Activated CD8-positive, alpha-beta memory T cell treated with anti-CD3 and anti-CD28 coated beads, Interleukin-2, amount 10 ng/mL, durations not matched to agents 7 days and 5 days (primary cell): ENCODE measurements around the gene RHOT1. TPM values are rescaled to one million over a fixed set of nuclear protein-coding genes. Genes with fewer than 3 reads are reported as not detected.
"Not testable (repeated sequence)": the region's sequence is repeated elsewhere in the genome, so short reads cannot be mapped to it uniquely, and the experiment has no call there.

Experiments
- ATAC-seq: fragments of 150-1000 bp; cut with Tn5 transposase; one replicate; pipeline ENCODE4 v1.10.0; 2021; ENCODE audit warnings: moderate library complexity
- CTCF ChIA-PET: fragments of 350-600 bp; sonication (Branson Sonifier 250); formaldehyde crosslinking; loops from one replicate; lab custom pipeline; 2021; ENCODE audit warnings: antibody characterized with exemption; lab: Charles Lee
- DNase-seq: peaks from one replicate; pipeline ENCODE4 v3.0.0-alpha.2; 2020
- H3K27ac Mint-ChIP-seq: one replicate; pipeline ENCODE4 v1.8.0; 2021; ENCODE audit warnings: mild to moderate bottlenecking, mixed read lengths
- H3K27me3 Mint-ChIP-seq: one replicate; pipeline ENCODE4 v1.8.0; 2021; ENCODE audit warnings: mixed read lengths
- H3K36me3 Mint-ChIP-seq: one replicate; pipeline ENCODE4 v1.8.0; 2021; ENCODE audit warnings: mild to moderate bottlenecking, mixed read lengths
- H3K4me1 Mint-ChIP-seq: one replicate; pipeline ENCODE4 v1.8.0; 2021; ENCODE audit warnings: mixed read lengths
- H3K4me3 Mint-ChIP-seq: one replicate; pipeline ENCODE4 v1.8.0; 2021; ENCODE audit warnings: mild to moderate bottlenecking, moderate library complexity, mixed read lengths
- H3K9me3 Mint-ChIP-seq: one replicate; pipeline ENCODE4 v1.8.0; 2022; ENCODE audit warnings: low read depth, mixed read lengths
- total RNA-seq, 2 experiments: library from RNA; stranded (reverse); gene quantifications; one replicate each; pipeline ENCODE4 v1.2.3, GENCODE V29; 2021

RHOT1 gene
- total RNA-seq, result 10 to 100 TPM; 25.7 to 28.2 TPM

- peaks cover 27% of the 10 kb centered on the region for H3K4me1 Mint-ChIP-seq
- DNase-seq (peak; percentile 75), ATAC-seq (peak; percentile 81)
- no peaks in the 10 kb centered on the region for H3K27me3 Mint-ChIP-seq
- peaks cover 2% of the 10 kb centered on the region for H3K36me3 Mint-ChIP-seq
- H3K27ac Mint-ChIP-seq, result peak within 1 kb of the TSS; percentile 86
- peak within 1 kb of the TSS; percentile 99 for H3K4me3 Mint-ChIP-seq
- CTCF ChIA-PET, result interaction anchor here (0.6 to 8.7 kb wide), 14 partner anchors 12 to 207 kb away, joined by 3 to 106 read pairs (median 4); partner anchors contain the start of gene LRRC37B
- no peaks in the 10 kb centered on the region for H3K9me3 Mint-ChIP-seq
Observed at GRCh38 chr17:32142038-32142856, at the start of gene RHOT1. TSS of gene RHOT1 (plus strand) at chr17:32142502. CDS start at chr17:32142693, 191 bp downstream.

GRCh38 chr17:32099686-32100085 lies 42.6 kb upstream of the RHOT1 start:
- Mint-ChIP-seq H3K27me3 (peaks cover 2% of the 10 kb centered on the region), H3K4me3 (no peak overlapping the region), H3K36me3 (no peaks in the 10 kb centered on the region), H3K9me3 (no peaks in the 10 kb centered on the region), H3K4me1 (peaks cover 19% of the 10 kb centered on the region), H3K27ac (no peak overlapping the region)
- CTCF ChIA-PET, result interaction anchor here (0.9 to 1.8 kb wide), 2 partner anchors 12 to 36 kb away, joined by 3 to 5 read pairs; no protein-coding TSS in a partner anchor
- DNase-seq, result no peak
- no peak for ATAC-seq

- H3K4me3 Mint-ChIP-seq, DNase-seq, H3K27me3 Mint-ChIP-seq, ATAC-seq, H3K27ac Mint-ChIP-seq, H3K36me3 Mint-ChIP-seq, H3K9me3 Mint-ChIP-seq: not testable (repeated sequence)
- peaks cover 20% of the 10 kb centered on the region for H3K4me1 Mint-ChIP-seq
- CTCF ChIA-PET, result interaction anchor here (0.9 to 1.8 kb wide), 2 partner anchors 11 to 36 kb away, joined by 3 to 5 read pairs; no protein-coding TSS in a partner anchor
Observed at GRCh38 chr17:32100323-32100722, 42.0 kb upstream of the RHOT1 start.

- peaks cover 22% of the 10 kb centered on the region for H3K4me1 Mint-ChIP-seq
- DNase-seq (no peak), ATAC-seq (no peak)
- CTCF ChIA-PET, result no interaction called here
- H3K4me3 Mint-ChIP-seq, result no peak overlapping the region
- H3K27ac Mint-ChIP-seq, result no peak overlapping the region
- H3K9me3 Mint-ChIP-seq, result no peaks in the 10 kb centered on the region
- peaks cover 2% of the 10 kb centered on the region for H3K27me3 Mint-ChIP-seq
- no peaks in the 10 kb centered on the region for H3K36me3 Mint-ChIP-seq
Observed at GRCh38 chr17:32100971-32101631, 41.2 kb upstream of the RHOT1 start.

- H3K9me3 Mint-ChIP-seq, result no peaks in the 10 kb centered on the region
Observed at GRCh38 chr17:32102172-32102571, 40.1 kb upstream of the RHOT1 start.

GRCh38 chr17:32102646-32103186 lies 39.6 kb upstream of the RHOT1 start:
- no peak overlapping the region for H3K4me3 Mint-ChIP-seq
- no peaks in the 10 kb centered on the region for H3K9me3 Mint-ChIP-seq
- DNase-seq (no peak), ATAC-seq (no peak)
- CTCF ChIA-PET, result interaction anchor here (0.6 kb wide), 1 partner anchor 173 kb away, joined by 3 read pairs; no protein-coding TSS in a partner anchor
- no peaks in the 10 kb centered on the region for H3K36me3 Mint-ChIP-seq
- no peak overlapping the region for H3K27ac Mint-ChIP-seq
- peaks cover 33% of the 10 kb centered on the region for H3K4me1 Mint-ChIP-seq
- peaks cover 2% of the 10 kb centered on the region for H3K27me3 Mint-ChIP-seq

More at GRCh38 chr17:32102172-32102571, 40.1 kb upstream of the RHOT1 start:
- CTCF ChIA-PET, result no interaction called here
- peaks cover 28% of the 10 kb centered on the region for H3K4me1 Mint-ChIP-seq
- H3K27me3 Mint-ChIP-seq, result peaks cover 2% of the 10 kb centered on the region
- no peak for DNase-seq
- no peak overlapping the region for H3K27ac Mint-ChIP-seq
- H3K4me3 Mint-ChIP-seq, result no peak overlapping the region
- no peak for ATAC-seq
- H3K36me3 Mint-ChIP-seq, result no peaks in the 10 kb centered on the region

- H3K27me3 Mint-ChIP-seq, result peaks cover 2% of the 10 kb centered on the region
- peak overlapping the region; percentile 85 for H3K27ac Mint-ChIP-seq
Observed at GRCh38 chr17:32103476-32104113, 38.7 kb upstream of the RHOT1 start.

GRCh38 chr17:32104158-32104557 lies 38.1 kb upstream of the RHOT1 start:
- CTCF ChIA-PET, result interaction anchor here (1.1 to 1.4 kb wide), 3 partner anchors 35 to 98 kb away, joined by 3 to 4 read pairs (median 3); no protein-coding TSS in a partner anchor
- Mint-ChIP-seq H3K4me3 (no peak overlapping the region), H3K4me1 (peaks cover 35% of the 10 kb centered on the region), H3K36me3 (no peaks in the 10 kb centered on the region), H3K27ac (peak overlapping the region; percentile 85), H3K9me3 (no peaks in the 10 kb centered on the region), H3K27me3 (no peaks in the 10 kb centered on the region)
- ATAC-seq (no peak), DNase-seq (no peak)

More at GRCh38 chr17:32103476-32104113, 38.7 kb upstream of the RHOT1 start:
- no peaks in the 10 kb centered on the region for H3K9me3 Mint-ChIP-seq
- H3K4me1 Mint-ChIP-seq, result peaks cover 35% of the 10 kb centered on the region
- no peak overlapping the region for H3K4me3 Mint-ChIP-seq
- H3K36me3 Mint-ChIP-seq, result no peaks in the 10 kb centered on the region
- no peak for ATAC-seq
- CTCF ChIA-PET, result interaction anchor here (1.1 to 1.4 kb wide), 3 partner anchors 35 to 98 kb away, joined by 3 to 4 read pairs (median 3); no protein-coding TSS in a partner anchor
- DNase-seq, result no peak

GRCh38 chr17:32106471-32106981 lies 35.8 kb upstream of the RHOT1 start:
- H3K27me3 Mint-ChIP-seq, H3K4me3 Mint-ChIP-seq, H3K36me3 Mint-ChIP-seq, DNase-seq, H3K9me3 Mint-ChIP-seq, ATAC-seq: not testable (repeated sequence)
- CTCF ChIA-PET, result interaction anchor here (0.7 to 1.5 kb wide), 3 partner anchors 13 to 33 kb away, joined by 3 to 5 read pairs (median 3); no protein-coding TSS in a partner anchor
- Mint-ChIP-seq H3K27ac (peak overlapping the region; percentile 66), H3K4me1 (peaks cover 36% of the 10 kb centered on the region)

GRCh38 chr17:32107194-32107593 lies 35.1 kb upstream of the RHOT1 start:
- peak overlapping the region; percentile 71 for H3K27ac Mint-ChIP-seq
- not testable (repeated sequence) for H3K27me3 Mint-ChIP-seq, H3K4me3 Mint-ChIP-seq, H3K36me3 Mint-ChIP-seq, H3K9me3 Mint-ChIP-seq, DNase-seq
- CTCF ChIA-PET, result interaction anchor here (0.7 to 1.5 kb wide), 3 partner anchors 13 to 33 kb away, joined by 3 to 5 read pairs (median 3); no protein-coding TSS in a partner anchor
- peak; percentile 59 for ATAC-seq
- peaks cover 40% of the 10 kb centered on the region for H3K4me1 Mint-ChIP-seq

GRCh38 chr17:32110596-32110995 lies 31.7 kb upstream of the RHOT1 start:
- ATAC-seq (no peak), DNase-seq (no peak)
- H3K36me3 Mint-ChIP-seq, result no peaks in the 10 kb centered on the region
- H3K4me1 Mint-ChIP-seq, result peaks cover 28% of the 10 kb centered on the region
- no peaks in the 10 kb centered on the region for H3K9me3 Mint-ChIP-seq
- no peaks in the 10 kb centered on the region for H3K27me3 Mint-ChIP-seq
- H3K27ac Mint-ChIP-seq, result no peak overlapping the region
- CTCF ChIA-PET, result interaction anchor here (0.6 to 1.7 kb wide), 4 partner anchors 10 to 103 kb away, joined by 3 to 10 read pairs (median 4); partner anchors contain the start of gene LRRC37B
- no peak overlapping the region for H3K4me3 Mint-ChIP-seq

- ATAC-seq (peak; percentile 77), DNase-seq (peak; percentile 72)
- Mint-ChIP-seq H3K27me3 (peaks cover 2% of the 10 kb centered on the region), H3K27ac (no peak overlapping the region), H3K9me3 (no peaks in the 10 kb centered on the region), H3K4me1 (peaks cover 26% of the 10 kb centered on the region), H3K4me3 (no peak overlapping the region), H3K36me3 (no peaks in the 10 kb centered on the region)
- CTCF ChIA-PET, result interaction anchor here (0.5 to 1.7 kb wide), 8 partner anchors 9 to 148 kb away, joined by 3 to 10 read pairs (median 4); partner anchors contain the start of gene LRRC37B
Observed at GRCh38 chr17:32111141-32111771, 31.0 kb upstream of the RHOT1 start.
